Measurements from ENCODE around the gene PPP2R2C.

PPP2R2C gene

DNA sequence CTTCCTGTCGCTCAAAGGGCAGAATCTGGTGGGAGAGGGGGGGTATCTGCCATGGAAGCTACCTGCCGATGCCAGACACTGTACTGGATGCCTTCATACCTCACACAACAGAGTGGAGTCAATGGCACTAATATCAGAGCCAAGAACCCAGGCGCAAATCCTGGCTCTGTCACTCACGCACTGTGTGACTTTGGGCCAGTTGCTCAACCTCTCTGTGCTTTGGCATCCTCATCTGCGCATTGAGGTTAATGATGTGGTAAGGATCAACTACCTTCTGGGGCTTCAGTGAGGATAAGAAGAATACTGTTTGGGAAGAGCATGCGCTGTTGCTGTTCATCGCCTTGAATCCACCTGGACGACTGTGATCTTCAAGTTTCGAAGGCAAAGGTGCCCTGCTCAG lies 70.6 kb downstream of the PPP2R2C start:
- no peak for DNase-seq (ENCODE audit: low read depth)

DNA sequence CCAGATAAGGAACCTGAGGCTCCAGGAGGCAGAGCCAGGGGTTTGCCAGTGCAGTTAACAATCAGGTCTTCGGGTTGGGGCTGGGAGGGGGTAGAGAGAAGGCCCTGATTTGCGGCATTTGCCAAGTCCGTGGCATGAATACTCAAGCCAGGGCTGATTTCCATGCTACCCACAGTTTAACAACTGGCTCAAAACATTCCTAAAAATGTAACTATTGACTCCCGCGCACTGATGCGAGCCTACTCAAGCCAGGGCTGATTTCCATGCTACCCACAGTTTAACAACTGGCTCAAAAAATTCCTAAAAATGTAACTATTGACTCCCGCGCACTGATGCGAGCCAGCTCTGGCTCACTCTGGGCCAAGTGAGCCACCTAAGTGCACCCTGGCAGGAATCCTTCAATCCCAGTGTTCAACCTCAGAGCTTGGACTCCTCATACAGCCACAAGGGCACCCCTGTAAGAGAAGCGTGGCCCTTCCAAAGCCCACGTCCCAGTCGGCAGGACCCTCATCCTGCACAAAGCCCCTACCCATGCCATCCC lies 75.6 kb downstream of the PPP2R2C start:
- no peak for DNase-seq (ENCODE audit: low read depth)

DNA sequence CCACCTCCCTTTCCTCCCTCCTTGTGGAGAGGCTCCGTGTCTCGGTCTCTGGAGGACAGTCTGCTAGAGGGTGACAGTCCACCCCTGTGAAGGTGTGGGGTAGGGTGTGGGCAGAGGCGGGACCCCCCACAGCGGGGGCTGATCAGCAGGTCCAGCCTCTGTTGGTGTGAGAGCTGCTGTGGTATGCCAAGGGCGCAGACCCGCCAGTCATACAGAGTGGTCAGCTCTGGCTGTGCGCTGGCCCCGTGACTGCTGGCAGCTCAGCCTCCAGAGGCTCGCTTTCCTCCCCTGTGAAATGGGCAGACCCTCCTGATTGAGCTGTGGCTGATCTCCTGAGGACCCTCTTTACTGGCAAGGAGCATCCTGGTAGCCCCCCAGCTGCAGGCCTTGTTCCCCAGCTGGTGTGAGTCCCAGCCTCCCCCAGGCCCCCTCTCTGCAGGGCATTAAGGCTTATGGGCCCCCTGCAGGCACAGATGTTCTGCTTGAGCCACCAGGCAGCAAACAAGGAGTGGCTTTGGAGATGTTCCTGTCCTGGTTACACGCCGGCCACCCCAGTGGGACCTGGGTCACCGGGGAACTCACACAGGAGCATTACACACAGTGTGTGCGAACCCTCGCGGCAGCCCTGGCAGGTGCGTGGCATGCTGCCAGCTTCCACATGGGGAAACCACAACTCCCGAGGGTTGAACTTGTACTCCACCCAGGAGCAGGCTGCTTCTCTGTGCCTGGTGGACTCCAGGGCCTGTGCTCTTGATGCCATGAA lies 76.8 kb downstream of the PPP2R2C start:
- DNase-seq (ENCODE audit: low read depth): no peak

DNA sequence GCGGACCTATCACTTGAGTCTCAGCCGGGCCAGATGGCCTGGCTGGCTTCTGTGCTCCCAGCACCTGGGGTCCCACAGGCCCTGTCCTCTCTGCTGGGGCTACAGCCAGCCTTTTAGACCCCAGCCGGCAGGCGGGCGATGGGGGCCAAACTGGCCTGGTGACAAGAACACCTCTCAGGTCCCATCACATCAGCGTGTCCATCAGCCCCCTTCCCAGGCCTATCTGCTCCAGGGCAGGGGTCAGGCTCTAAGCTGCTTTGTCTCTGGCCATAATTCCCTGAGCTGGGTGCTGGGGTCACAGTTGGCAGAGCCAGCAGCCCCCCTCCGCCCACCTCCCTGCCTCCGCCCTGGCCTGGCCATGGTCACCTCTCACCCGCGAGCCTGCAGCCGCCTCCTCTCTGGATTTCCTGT lies 77.7 kb downstream of the PPP2R2C start:
- DNase-seq (ENCODE audit: low read depth): no peak

DNA sequence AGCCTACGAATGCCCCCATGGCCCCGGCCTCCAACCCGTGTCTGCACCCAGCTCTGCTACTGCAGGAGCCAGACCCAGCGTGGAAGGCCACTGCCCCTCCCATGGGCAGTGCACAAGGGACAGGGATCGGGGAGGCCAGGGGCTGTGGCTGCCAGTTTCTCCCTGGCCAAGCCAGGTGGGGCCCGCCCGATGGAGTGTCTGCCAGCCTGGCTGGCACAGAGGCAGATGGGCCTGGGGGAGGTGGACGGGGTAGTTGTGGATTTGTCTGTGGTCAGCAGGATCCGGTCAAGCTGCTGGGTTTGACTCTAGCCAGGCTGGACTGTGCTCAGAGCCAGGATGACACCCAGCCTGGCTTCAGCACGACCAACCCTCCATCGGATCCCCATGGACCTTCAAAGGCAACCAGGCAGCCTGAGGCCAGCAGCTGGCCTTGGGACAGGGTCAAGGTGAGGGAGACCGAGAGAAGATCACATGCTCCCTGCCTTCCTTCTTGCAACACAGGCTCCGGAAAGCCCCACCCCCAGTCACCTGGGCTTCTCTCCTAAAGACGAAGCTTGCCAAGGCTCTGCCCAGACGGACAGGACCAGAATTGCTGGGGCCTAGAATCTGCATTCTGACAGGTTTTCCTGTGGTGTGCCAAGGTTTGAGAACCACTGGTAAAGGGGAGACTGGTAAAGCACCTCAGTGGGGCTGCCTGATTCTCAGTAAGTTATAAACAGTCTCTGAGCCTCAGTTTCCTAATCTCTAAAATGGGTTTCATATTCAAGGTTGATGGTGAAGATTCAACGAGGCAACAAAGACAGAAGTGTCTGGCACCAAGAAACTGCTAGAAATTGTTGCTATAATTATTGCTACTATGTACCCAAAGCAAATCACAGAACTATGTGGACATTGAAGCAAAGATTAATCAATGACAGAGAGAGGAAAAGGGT lies 78.6 kb downstream of the PPP2R2C start:
- DNase-seq (ENCODE audit: low read depth): no peak

DNA sequence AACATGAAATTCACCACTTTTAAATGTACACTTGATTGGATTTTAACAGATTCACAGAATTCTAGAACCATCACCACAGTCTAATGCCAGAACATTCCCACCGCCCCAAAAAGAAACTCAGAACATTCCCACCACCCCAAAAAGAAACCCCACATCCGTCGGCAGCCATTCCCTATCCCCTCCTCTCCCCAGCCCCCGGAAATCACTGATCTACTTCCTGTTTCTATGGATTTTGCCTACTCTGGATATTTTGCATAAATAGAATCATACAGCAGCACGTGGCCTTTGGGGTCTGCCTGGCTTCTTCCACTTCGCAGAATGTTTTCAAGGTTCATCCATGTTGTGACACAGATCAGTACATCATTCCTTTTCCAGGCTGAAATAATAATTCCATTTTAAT lies 79.3 kb downstream of the PPP2R2C start:
- DNase-seq (ENCODE audit: low read depth): no peak

DNA sequence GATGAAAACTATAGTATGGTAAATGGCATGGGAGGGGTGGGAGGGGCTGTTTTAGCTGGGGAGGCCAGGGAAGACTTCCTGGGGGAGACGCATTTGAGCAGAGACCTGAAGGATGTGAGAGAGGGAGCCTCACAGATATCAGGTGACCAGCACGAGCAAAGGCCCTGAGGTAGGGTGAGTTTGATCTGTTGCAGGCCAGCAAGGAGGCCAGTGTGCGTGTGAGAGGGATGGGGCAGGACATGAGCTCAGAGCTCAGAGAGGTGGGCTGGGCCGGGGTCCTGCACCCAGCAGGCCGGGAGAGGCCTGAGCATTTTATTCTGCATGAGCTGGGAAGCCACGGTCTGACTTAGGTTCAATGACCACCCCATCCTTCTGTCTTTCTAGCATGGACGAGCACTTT lies 80.0 kb downstream of the PPP2R2C start:
- DNase-seq (ENCODE audit: low read depth): no peak

DNA sequence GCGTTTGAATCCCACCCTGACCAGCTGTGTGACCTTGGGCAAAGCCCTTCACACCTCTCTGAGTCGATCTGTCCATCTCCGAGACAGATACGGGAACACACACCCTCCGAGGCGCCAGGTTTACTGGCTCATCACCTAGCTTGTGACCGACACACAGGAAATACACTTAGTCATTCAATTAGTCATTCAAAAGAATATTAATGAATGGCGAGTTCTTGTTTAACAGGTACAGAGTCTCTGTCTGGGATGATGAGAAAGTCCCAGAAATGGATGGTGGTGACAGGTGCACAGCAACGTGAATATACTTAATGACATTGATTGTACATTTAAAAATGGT lies 80.6 kb downstream of the PPP2R2C start:
- DNase-seq (ENCODE audit: low read depth): no peak

DNA sequence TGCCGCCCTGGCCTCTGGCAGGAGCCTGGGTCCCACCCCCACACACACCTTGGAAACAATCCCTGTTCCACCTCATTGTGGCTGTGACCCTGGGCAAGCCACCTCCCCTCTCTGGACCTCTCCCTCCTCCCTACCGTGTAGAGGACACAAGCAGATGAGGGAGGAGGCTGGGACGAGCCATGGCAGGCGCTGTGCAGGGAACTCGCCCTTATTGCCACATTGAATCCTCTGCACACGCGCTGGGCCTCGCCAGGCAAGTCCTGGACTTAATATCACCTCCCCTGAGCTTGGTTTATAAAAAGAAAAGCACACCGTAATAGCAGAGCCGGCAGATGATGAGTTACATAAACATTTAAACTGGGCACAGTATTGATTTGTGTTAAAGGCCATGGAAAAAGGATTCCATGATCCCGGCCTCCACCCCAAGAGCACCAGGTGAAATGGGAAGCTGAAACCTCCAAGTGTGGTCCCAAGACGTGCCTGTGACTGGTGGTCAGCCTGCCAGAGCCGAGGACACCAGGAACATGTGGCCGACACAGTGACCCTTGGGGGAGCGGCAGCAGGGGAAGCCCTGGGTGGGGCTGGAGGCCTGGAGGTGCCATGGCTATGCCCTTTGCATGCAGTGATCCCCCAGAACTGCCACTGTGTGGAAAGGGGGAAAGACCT lies 81.1 kb downstream of the PPP2R2C start:
- DNase-seq (ENCODE audit: low read depth): no peak

DNA sequence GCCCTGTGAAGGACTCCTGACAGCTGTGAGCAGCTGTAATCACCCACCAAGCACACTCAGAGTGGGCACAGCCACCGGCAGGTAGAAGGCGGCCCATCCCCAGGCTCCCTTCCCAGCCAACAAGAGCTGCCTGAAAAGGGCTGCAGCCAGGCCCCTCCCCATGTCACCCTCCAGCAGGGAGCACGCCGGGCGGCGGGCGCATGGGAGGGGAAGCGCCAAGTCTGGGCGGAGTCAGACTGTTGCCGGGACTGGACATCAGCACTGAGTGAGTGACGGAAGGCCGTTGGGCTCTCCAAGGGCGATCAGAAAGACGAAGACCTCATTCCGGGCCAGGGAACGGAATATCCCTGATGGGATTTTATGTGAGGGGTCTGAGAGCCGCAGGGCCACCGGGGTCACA lies 82.1 kb downstream of the PPP2R2C start:
- no peak for DNase-seq (ENCODE audit: low read depth)

DNA sequence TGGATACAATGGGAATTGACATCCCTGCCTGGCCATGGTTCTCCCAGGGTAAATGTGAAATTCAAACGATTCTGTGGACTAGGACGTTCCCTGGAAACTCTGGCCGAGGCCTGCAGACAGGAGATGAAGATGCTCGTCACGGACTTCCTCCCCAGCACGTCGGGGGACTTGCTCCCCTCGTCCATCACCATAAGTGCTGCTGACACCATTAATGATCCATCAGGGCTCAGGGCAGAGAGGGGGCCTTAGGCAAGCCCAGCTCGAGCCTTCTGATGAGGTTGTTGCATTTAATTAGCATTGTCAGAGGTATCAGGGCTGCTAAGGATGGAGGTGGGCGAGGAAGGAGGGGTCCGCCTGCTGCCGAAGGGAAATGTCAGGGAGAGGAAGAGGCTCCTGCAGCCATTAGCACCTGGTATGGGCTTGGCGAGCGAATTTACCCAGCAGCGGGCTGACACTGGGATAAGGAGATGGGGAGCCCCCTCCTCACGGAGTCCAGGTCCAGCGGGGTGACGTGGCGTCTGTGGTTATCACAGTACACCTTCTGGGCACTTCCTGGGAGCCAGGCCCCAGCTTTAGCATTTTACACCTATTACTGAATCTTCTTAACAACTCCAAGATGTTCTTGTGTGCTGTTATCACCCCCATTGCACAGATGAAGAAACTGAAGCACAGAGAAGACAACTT lies 83.1 kb downstream of the PPP2R2C start:
- DNase-seq (ENCODE audit: low read depth): no peak

DNA sequence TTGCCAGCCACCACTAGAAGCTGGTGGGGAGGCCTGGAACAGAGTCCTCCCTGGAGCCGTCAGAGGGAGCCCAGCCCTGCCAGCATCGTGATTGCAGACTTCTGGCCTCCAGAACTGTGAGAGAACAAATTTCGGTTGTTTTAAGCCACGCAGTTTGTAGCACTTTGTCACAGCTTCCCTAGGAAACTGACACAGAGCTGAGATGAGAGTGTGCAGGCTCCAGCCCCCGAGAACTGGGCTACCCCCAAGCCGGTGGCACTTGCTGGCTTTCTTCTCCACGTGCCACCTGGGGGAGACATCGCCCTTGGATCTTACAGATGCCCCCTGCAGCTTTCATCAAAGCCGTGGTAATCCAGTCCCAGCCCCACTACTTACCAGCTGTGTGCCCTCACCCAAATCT lies 83.7 kb downstream of the PPP2R2C start:
- DNase-seq (ENCODE audit: low read depth): no peak

DNA sequence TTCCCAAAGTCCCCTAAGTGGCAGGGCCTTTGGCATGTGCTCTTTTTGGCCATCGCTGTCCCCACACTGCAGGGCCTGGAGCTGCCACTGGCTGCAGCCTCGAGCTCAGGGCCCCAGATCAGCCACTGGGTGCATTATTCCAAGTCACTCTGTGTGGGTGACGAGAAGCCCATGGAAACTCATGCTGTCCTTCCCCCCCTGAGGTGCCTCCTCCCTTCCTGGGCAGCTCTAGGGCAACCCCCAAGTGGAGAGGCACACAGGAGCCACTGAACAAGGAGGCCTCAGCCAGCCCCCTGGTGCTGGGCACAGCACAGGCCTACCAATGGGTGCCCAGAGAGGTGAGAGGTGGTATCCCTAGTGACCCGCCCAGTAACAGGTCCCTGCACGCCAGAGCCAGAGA lies 84.5 kb downstream of the PPP2R2C start:
- no peak for DNase-seq (ENCODE audit: low read depth)

DNA sequence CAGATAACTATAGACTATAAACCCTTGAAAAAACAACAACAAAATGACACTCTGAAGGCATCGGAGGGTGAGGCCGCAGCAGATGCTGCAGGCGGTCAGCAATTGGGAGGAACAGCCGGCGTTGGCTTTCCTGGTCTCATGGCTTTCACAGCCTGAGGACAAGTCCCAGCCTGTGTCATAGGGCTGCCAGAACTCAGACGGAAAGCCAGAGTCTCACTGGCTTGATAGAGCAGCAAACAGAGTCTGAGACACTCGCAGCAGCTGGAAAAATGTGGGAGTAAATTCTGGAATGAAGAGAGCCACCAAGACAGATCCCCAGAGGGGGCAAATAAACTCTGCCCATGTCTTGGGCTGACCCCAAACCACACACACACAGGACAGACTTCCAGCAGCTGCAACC lies 86.3 kb downstream of the PPP2R2C start:
- DNase-seq (ENCODE audit: low read depth): no peak

DNA sequence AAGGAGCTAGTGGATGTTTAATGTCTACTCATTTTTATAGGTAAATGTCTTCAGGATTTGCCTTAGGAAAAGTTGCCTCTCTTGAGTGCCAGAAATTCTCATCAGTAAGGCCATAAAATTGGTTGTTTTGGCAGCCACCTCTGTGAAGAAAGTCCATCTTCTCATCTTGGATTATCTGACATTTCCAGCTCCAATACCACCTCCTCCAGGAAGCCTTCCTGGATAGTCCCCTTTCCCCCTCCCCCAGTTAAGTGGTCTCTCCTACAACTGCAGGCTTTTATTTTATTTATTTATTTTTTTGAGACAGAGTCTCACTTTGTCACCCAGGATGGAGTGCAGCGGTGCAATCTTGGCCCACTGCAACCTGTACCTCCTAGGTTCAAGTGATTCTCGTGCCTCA lies 87.1 kb downstream of the PPP2R2C start:
- DNase-seq (ENCODE audit: low read depth): no peak

DNA sequence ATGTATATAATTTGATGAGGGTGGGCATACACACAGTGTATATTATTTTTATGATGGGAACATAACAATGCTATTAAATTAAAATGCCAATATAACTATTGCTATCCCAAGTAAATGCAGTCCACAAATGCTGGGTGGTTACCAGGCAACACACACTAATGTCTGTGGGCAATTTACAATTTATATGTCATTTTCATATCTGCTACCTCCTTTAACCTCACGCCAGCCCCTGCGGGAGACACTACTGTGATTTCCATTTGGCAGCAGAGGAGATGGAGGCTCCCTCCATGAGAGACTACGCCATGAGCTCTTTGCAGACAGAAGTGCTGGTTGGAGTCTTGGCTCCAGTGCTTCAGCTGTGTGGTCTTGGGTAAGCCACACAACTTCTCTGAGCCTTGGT lies 87.9 kb downstream of the PPP2R2C start:
- no peak for DNase-seq (ENCODE audit: low read depth)

DNA sequence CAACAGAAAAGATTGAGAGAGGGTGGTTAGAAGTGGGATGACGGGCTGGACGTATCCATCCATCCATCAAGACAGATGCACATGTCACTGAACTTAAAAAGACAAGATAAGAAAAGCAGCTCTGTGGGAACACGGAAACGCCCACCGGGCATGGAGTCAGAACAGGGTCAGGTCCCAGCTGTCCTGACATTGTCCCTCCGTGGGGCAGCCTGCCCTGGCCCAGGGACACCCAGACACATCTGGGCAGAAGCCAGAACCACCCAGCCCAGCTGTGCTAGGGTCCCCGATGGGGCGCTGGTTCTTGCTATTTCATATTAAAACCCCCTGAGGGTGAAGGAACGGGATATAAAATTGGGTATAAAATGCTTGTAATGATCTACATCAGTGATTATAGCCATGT lies 88.5 kb downstream of the PPP2R2C start:
- no peak for DNase-seq (ENCODE audit: low read depth)

DNA sequence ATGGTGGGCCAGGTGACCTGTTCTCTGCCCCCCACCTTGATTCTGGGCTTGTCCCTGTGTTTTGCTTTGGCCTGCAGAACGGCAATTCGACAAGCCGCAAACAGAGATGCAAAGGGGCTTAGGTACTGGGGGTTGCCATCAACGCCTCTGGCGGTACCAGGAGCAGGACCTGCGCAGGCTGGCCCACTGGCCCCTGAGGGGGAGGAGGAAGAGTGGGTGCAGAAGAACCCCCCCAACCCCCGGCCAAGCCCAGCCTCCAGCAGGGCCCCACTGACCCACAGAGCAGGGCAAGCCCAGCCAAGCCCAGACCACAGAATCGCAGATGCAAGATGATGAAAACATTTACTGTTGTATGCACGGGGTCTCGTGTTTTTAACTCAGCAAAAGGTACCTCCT lies 89.4 kb downstream of the PPP2R2C start:
- no peak for DNase-seq (ENCODE audit: low read depth)

DNA sequence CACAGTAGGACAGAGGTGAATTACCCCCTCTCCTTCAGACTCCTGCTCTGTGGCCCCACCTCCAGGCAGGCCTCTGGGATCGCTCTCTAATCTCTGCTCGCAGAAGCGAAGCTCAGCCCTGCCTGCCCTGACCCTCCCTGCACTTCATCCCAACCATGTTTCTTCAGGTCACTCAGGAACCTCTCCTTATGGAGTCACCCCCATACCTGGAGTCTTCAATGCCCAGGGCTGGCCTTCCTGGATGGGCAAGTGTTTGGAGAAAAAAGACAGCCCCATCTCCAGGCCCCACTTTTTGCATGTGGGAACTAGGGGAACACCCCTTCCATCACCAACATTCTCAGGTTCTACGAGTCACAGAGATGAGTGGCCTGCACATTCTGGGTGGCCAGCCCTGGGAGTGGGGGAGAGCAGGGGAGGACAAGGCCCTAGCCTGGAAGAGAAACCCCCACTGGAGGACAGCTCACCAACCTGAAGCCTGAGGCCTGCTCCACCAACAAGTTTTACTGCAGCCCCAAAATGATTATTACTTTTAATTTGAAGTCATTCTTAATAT lies 90.8 kb downstream of the PPP2R2C start:
- no peak for DNase-seq (ENCODE audit: low read depth)

DNA sequence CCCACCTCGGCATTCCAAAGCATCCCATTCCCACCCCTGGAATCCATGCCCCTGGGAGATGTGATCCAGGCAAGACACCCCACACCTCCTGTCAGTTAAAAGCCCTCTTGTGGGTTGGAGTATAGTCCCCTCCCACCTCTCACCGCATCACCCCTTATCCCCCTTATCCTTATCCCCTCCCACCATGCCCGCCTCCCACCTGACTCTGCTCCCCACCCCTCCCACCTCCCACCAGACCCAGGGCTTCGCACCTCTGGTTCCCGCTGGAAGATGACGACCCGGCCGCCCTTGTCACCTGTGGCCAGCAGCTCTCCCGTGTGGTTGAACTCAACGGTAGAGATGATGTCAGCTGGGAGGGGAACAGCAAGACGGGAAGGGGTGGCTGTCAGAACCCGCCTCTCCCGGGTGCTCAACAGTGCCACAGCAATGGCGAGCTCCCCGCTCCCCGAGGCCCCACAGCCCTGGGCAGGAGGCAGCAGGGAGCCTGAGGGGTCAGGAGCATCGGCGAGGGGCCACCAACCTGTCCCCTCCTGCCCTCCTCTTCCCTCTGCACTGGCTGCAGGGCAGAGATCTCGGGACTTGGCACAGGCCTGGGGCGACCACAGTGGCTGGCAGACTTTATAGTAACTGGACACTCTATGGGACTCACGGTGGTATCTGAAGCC lies 91.5 kb downstream of the PPP2R2C start:
- DNase-seq (ENCODE audit: low read depth): no peak
